ENCODE measurements around the gene SCFD2. TPM values are rescaled to one million over a fixed set of nuclear protein-coding genes. Genes with fewer than 3 reads are reported as not detected.

Gene SCFD2
- total RNA-seq, 2 donors from 2014 or later = 20.3 to 27.4 TPM

GRCh38 chr4:52945326-52945898 lies 420.4 kb downstream of the SCFD2 start:
- ATAC-seq (ENCODE audit: insufficient number of reproducible peaks, low FRiP score, low read depth) = no peak
- no peak overlapping the region for H3K27ac ChIP-seq

GRCh38 chr4:52943677-52944076 lies 422.2 kb downstream of the SCFD2 start:
- no peak overlapping the region for H3K27ac ChIP-seq
- no peak for TF ChIP-seq CTCF (IDR thresholded peaks at IDR 0.05)
- H3K4me1 ChIP-seq (ENCODE audit: control insufficient read depth in 1 of 2, low read depth in 2 of 2) = no peaks in the 10 kb centered on the region
- no peak for DNase-seq (ENCODE audit: low spot score)
- no peaks in the 10 kb centered on the region for H3K27me3 ChIP-seq (replicated peaks; ENCODE audit: insufficient read depth)
- H3K4me3 ChIP-seq = no peak overlapping the region
- no peak for ATAC-seq (ENCODE audit: insufficient number of reproducible peaks, low FRiP score, low read depth)
- H3K36me3 ChIP-seq = no peaks in the 10 kb centered on the region
- H3K9me3 ChIP-seq = no peaks in the 10 kb centered on the region

More at GRCh38 chr4:52945326-52945898, 420.4 kb downstream of the SCFD2 start:
- no peak for TF ChIP-seq CTCF (IDR thresholded peaks at IDR 0.05)
- Histone ChIP-seq H3K4me1 (ENCODE audit: control insufficient read depth in 1 of 2, low read depth in 2 of 2) (no peaks in the 10 kb centered on the region), H3K9me3 (no peaks in the 10 kb centered on the region), H3K27me3 (replicated peaks; ENCODE audit: insufficient read depth) (no peaks in the 10 kb centered on the region), H3K4me3 (no peak overlapping the region), H3K36me3 (no peaks in the 10 kb centered on the region)
- DNase-seq (ENCODE audit: low spot score) = no peak

- no peak overlapping the region for H3K4me3 ChIP-seq
- ATAC-seq (ENCODE audit: insufficient number of reproducible peaks, low FRiP score, low read depth) (no peak), DNase-seq (ENCODE audit: low spot score) (no peak)
- H3K9me3 ChIP-seq = no peaks in the 10 kb centered on the region
- no peak overlapping the region for H3K27ac ChIP-seq
- no peak for TF ChIP-seq CTCF (IDR thresholded peaks at IDR 0.05)
- no peaks in the 10 kb centered on the region for H3K27me3 ChIP-seq (replicated peaks; ENCODE audit: insufficient read depth)
- no peaks in the 10 kb centered on the region for H3K4me1 ChIP-seq (ENCODE audit: control insufficient read depth in 1 of 2, low read depth in 2 of 2)
- H3K36me3 ChIP-seq = no peaks in the 10 kb centered on the region
Observed at GRCh38 chr4:52942936-52943335, 422.9 kb downstream of the SCFD2 start.

GRCh38 chr4:52941450-52941849 lies 424.4 kb downstream of the SCFD2 start:
- DNase-seq (ENCODE audit: low spot score) (no peak), ATAC-seq (ENCODE audit: insufficient number of reproducible peaks, low FRiP score, low read depth) (no peak)
- no peak overlapping the region for H3K4me3 ChIP-seq
- H3K27ac ChIP-seq = no peak overlapping the region
- TF ChIP-seq CTCF (IDR thresholded peaks at IDR 0.05) = no peak
- no peaks in the 10 kb centered on the region for H3K4me1 ChIP-seq (ENCODE audit: control insufficient read depth in 1 of 2, low read depth in 2 of 2)
- H3K36me3 ChIP-seq = no peaks in the 10 kb centered on the region
- H3K27me3 ChIP-seq (replicated peaks; ENCODE audit: insufficient read depth) = no peaks in the 10 kb centered on the region
- no peaks in the 10 kb centered on the region for H3K9me3 ChIP-seq

GRCh38 chr4:52939739-52940138 lies 426.1 kb downstream of the SCFD2 start:
- ATAC-seq (ENCODE audit: insufficient number of reproducible peaks, low FRiP score, low read depth) (no peak), DNase-seq (ENCODE audit: low spot score) (no peak)
- Histone ChIP-seq H3K9me3 (no peaks in the 10 kb centered on the region), H3K4me1 (ENCODE audit: control insufficient read depth in 1 of 2, low read depth in 2 of 2) (no peaks in the 10 kb centered on the region), H3K4me3 (no peak overlapping the region), H3K36me3 (no peaks in the 10 kb centered on the region), H3K27ac (no peak overlapping the region), H3K27me3 (replicated peaks; ENCODE audit: insufficient read depth) (no peaks in the 10 kb centered on the region)
- no peak for TF ChIP-seq CTCF (IDR thresholded peaks at IDR 0.05)
